ENCODE measurements around the gene SOCS3. TPM values are rescaled to one million over a fixed set of nuclear protein-coding genes. Genes with fewer than 3 reads are reported as not detected.

SOCS3 gene
- total and polyA plus RNA-seq, 7 donors = 10.3 to 499 (median 45.7) TPM

DNA sequence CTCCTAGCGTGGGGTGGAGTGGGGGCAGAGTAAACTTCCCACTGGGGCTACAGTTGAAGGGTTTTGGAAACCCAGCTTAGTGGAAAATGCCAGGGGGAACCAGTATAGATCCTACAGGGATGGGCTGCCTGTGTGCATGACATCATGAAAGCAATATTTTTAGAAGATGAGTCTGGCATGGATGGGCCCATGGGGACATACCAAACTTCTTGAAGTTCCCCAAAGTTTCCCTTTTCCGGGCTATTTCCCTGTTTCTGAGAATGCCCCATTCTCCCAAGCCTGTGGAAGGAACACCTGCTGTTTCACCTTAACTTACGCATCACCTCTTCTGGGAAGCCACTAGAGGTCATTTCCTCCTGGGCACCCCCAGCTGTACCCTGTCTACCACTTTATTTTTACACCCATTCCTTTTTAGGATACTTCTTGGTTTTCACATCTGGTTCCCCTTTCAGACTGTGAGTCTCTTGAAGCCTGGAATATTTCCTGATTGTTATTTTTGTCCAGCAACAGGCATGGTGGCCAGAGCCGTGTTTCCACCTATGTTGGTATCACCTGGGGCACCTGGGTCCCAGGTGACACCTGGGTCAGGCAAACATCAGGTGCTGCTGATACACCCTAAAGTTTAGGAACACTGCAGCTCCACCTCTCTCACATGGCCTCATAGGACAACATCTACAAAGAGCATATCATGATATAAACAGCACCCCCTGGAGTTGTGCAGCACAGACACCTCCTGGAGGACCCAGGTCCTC lies 9.8 kb downstream of the SOCS3 start:
- peak overlapping the region in 3 of 4 donors; percentile 92 to 99 (median 96) for H3K27ac ChIP-seq
- no peaks in the 10 kb centered on the region for H3K36me3 ChIP-seq
- H3K9me3 ChIP-seq = no peaks in the 10 kb centered on the region
- TF ChIP-seq, protein P1, sequence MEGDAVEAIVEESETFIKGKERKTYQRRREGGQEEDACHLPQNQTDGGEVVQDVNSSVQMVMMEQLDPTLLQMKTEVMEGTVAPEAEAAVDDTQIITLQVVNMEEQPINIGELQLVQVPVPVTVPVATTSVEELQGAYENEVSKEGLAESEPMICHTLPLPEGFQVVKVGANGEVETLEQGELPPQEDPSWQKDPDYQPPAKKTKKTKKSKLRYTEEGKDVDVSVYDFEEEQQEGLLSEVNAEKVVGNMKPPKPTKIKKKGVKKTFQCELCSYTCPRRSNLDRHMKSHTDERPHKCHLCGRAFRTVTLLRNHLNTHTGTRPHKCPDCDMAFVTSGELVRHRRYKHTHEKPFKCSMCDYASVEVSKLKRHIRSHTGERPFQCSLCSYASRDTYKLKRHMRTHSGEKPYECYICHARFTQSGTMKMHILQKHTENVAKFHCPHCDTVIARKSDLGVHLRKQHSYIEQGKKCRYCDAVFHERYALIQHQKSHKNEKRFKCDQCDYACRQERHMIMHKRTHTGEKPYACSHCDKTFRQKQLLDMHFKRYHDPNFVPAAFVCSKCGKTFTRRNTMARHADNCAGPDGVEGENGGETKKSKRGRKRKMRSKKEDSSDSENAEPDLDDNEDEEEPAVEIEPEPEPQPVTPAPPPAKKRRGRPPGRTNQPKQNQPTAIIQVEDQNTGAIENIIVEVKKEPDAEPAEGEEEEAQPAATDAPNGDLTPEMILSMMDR (IDR thresholded peaks at IDR 0.05) = no peak
- TF ChIP-seq POLR2AphosphoS5 (IDR thresholded peaks at IDR 0.05) = peak in 1 of 4 donors; percentile 34
- WGBS, 2 donors = 66 to 75% methylated on average over 4 of the region's 4 CpGs
- H3K4me1 ChIP-seq = peaks cover 0 to 61% (median 36%) of the 10 kb centered on the region in 4 donors
- intact Hi-C loops (cut with DNase I) = no loop called here
- DNase-seq = no peak
- H3K27me3 ChIP-seq = no peaks in the 10 kb centered on the region
- H3K4me3 ChIP-seq = no peak overlapping the region

DNA sequence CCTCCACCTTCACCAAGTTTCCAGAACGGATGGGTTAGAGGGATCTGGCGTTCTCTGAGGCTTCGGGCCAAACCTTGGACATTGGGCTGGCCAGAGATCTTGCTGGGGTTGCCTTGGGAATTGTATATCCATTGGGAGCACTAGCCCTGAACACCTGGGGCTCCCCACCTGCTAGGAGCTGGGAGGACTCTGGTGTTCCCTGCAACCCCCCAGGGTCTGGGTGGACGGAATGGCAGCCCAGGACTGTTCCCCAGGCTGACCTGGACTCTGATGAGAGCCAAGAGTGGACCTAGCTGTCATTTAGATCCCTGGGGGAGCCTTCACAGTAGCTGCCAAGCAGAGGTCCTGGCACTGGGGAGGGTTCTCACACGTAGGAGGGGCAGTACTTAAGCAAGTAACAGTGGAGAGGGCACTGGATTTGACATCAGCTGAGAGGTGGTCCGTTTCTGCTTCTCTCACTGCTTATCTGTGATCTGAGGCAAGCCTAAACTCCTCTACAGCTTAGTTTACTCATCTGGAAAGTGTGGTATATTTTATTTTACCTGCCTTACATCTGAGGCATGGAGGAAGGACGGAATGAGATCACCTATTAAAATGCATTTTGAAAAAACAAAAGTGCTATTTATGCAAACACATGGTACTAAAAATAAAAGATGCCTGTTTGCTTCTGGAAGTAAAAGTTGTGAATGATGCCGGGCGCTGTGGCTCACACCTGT lies 11.7 kb downstream of the SOCS3 start:
- Histone ChIP-seq H3K27me3 (no peaks in the 10 kb centered on the region), H3K9me3 (no peaks in the 10 kb centered on the region), H3K36me3 (no peaks in the 10 kb centered on the region), H3K4me1 (peaks cover 0 to 62% (median 42%) of the 10 kb centered on the region in 4 donors), H3K4me3 (no peak overlapping the region), H3K27ac (no peak overlapping the region)
- no peak for DNase-seq
- intact Hi-C loops (cut with DNase I) = no loop called here
- TF ChIP-seq EP300 (IDR thresholded peaks at IDR 0.05) (no peak), POLR2A (IDR thresholded peaks at IDR 0.05) (no peak), POLR2AphosphoS5 (IDR thresholded peaks at IDR 0.05) (no peak)
- TF ChIP-seq, protein P1 (IDR thresholded peaks at IDR 0.05) = no peak
- WGBS, 2 donors = 83 to 86% methylated on average over 9 of the region's 9 CpGs

DNA sequence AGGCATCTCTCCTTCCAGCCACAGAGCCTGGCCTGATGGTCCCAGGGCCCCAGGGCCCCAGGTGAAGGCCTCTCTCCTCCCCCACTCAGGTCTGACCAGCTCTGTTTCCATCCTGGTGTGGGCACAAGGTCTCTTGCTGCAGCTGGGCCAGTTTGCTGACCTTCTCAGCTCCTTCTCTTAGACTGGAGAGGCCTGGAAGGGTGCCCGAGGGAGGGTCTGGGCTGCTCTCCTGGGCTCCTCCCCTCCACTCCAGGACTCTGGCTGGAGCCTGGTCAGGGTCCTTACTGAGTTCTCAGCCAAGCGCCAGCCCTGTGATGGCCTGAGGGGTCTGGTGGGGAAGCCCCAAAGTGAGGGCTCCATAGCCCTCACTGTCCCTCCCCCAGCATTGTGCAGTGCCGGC lies 12.4 kb downstream of the SOCS3 start:
- Histone ChIP-seq H3K4me3 (no peak overlapping the region), H3K9me3 (no peaks in the 10 kb centered on the region), H3K27me3 (no peaks in the 10 kb centered on the region), H3K4me1 (peaks cover 0 to 66% (median 45%) of the 10 kb centered on the region in 4 donors), H3K36me3 (no peaks in the 10 kb centered on the region), H3K27ac (no peak overlapping the region)
- WGBS, 2 donors = 84 to 90% methylated on average over 3 of the region's 3 CpGs
- TF ChIP-seq, protein P1 (IDR thresholded peaks at IDR 0.05) = no peak
- TF ChIP-seq EP300 (IDR thresholded peaks at IDR 0.05) (no peak), POLR2AphosphoS5 (IDR thresholded peaks at IDR 0.05) (no peak), POLR2A (IDR thresholded peaks at IDR 0.05) (no peak)
- intact Hi-C loops (cut with DNase I) = no loop called here
- no peak for DNase-seq

DNA sequence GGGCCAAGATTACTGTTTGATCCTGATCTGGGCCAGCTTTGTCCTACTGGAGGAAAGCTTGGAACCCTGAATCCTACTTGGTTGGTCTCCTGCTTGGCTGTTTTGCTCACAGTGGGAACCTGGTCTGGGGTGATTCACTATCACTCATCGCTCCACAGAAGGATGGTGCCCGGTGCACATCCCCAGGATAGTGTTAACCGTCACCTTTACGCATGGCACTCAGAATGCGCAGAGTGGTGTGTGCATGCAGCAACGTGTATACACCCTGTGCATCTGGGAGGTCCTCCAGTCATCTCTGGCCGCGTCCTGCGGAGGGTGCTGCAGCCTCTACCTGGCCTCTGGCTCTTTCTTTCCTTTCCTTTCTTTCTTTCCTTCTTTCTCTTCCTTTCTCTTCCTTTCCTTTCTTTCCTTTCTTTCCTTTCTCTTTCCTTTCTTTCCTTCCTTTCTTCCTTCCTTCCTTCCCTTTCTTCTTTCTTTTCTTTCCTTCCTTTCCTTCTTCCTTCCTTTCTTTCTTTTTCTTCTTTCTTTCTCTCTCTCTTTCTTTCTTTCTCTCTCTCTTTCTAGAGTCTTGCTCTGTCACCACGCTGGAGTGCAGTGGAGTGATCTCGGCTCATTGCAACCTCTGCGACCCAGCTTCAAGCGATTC lies 13.1 kb downstream of the SOCS3 start:
- Histone ChIP-seq H3K9me3 (no peaks in the 10 kb centered on the region), H3K4me3 (no peak overlapping the region), H3K4me1 (peaks cover 0 to 64% (median 44%) of the 10 kb centered on the region in 4 donors), H3K27ac (no peak overlapping the region), H3K36me3 (no peaks in the 10 kb centered on the region), H3K27me3 (no peaks in the 10 kb centered on the region)
- WGBS, 2 donors = 90 to 94% methylated on average over 13 of the region's 13 CpGs
- TF ChIP-seq POLR2A (IDR thresholded peaks at IDR 0.05) = no peak
- intact Hi-C loops (cut with DNase I) = no loop called here
- DNase-seq = no peak

All from sigmoid colon (tissue), 7 donors.